Mucosa of rectum (tissue), 2 donors: ENCODE results near the gene ATP6AP2.
"Not testable (repeated sequence)": the region's sequence is repeated elsewhere in the genome, so short reads cannot be mapped to it uniquely, and the experiment has no call there.

ENCODE experiments used
- H3K27ac ChIP-seq, 2 donors: one replicate each; pipeline ENCODE4 v1.7.0; 2013; ENCODE audit warnings: inconsistent platforms in 2 of 2, low read depth in 2 of 2, low read length in 2 of 2
- H3K27me3 ChIP-seq, 2 donors: one replicate each; pipeline ENCODE4 v1.7.0; 2013; ENCODE audit warnings: low read length in 2 of 2; ENCODE audit not compliant: control insufficient read depth in 2 of 2, insufficient read depth in 2 of 2
- H3K36me3 ChIP-seq, 2 donors: one replicate each; pipeline ENCODE4 v1.7.0; 2013; ENCODE audit warnings: low read length in 2 of 2; ENCODE audit not compliant: control insufficient read depth in 2 of 2, insufficient read depth in 2 of 2
- H3K4me1 ChIP-seq, 2 donors: one replicate each; pipeline ENCODE4 v1.7.0; 2013; ENCODE audit warnings: low read length in 2 of 2, mild to moderate bottlenecking in 1 of 2; ENCODE audit not compliant: control insufficient read depth in 2 of 2, insufficient read depth in 2 of 2
- H3K4me3 ChIP-seq, 2 donors: one replicate each; pipeline ENCODE4 v1.7.0; 2013; ENCODE audit warnings: low read length in 2 of 2
- H3K9ac ChIP-seq, 2 donors: one replicate each; pipeline ENCODE4 v1.7.0; 2013; ENCODE audit warnings: low read length in 2 of 2, low read depth in 1 of 2, mild to moderate bottlenecking in 1 of 2
- H3K9me3 ChIP-seq, 2 donors: one replicate each; pipeline ENCODE4 v1.7.0; 2013; ENCODE audit warnings: low read length in 2 of 2; ENCODE audit not compliant: control insufficient read depth in 2 of 2
- donor health status: healthy.
- donor health status: Normal muscosa, but diverticular disease.

ATP6AP2 gene

DNA sequence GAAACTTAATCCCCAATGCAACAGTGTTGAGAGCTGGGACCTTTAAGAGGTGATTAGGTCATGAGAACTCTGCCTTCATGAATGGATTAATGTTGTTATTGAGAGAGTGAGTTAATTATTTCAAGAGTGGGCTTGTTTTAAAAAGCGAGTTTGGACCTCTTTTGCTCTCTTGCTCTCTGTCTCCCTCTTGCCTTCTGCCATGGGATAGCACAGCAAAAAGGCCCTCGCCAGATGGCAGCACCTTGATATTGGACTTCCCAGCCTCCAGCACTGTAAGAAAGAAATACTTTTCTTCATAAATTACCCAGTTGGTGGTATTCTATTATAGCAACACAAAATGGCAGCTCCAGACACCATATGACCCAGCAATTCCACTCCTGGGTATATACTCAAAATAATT is 7.0 kb upstream of the ATP6AP2 start:
- Histone ChIP-seq H3K27ac (no peak overlapping the region), H3K4me1 (no peaks in the 10 kb centered on the region), H3K4me3 (no peak overlapping the region), H3K9me3 (no peaks in the 10 kb centered on the region), H3K36me3 (no peaks in the 10 kb centered on the region), H3K9ac (no peak overlapping the region), H3K27me3 (peaks cover 3 to 9% of the 10 kb centered on the region in 2 donors)

DNA sequence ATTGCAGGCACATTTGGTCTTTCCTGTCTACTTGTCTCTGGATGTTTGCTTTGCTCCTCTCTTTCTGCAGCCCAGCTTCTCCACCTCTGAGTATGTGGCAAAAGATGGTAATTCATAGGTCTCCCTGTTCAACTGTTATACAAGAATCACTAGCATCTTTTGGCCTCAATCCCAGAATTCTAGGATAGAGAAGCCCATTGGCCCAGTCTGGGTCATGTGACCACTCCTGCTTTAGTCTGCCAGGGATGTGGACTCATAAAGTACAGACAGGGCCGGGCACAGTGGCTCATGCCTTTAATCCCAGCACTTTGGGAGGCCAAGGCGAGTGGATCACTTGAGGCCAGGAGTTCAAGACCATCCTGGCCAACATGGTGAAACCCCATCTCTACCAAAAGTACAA is 5.4 kb upstream of the ATP6AP2 start:
- H3K4me3 ChIP-seq, H3K4me1 ChIP-seq, H3K9ac ChIP-seq, H3K27me3 ChIP-seq, H3K36me3 ChIP-seq, H3K9me3 ChIP-seq, H3K27ac ChIP-seq: not testable (repeated sequence)

DNA sequence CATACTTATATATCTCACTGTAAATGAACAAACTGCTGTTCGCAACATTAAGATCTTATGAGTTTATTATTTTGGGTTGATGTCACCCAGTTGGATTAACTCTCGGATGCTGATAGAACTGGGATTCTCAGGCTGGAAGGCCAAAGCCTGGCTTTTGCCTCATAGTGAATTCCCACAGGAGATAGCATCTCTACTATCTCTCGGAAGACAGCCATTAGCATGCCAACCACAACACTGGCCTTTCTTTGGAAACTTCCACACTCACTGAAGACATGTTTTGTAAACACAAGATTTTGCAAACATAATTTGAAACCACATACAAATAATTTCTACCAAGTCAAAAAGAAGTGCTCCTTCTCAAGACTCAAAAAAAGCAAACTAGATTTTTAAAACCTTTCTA is 4.5 kb upstream of the ATP6AP2 start:
- Histone ChIP-seq H3K36me3 (no peaks in the 10 kb centered on the region), H3K9ac (no peak overlapping the region), H3K9me3 (no peaks in the 10 kb centered on the region), H3K27ac (no peak overlapping the region), H3K27me3 (peaks cover 3% of the 10 kb centered on the region in 2 donors), H3K4me1 (peaks cover 2 to 3% of the 10 kb centered on the region in 2 donors), H3K4me3 (no peak overlapping the region)

DNA sequence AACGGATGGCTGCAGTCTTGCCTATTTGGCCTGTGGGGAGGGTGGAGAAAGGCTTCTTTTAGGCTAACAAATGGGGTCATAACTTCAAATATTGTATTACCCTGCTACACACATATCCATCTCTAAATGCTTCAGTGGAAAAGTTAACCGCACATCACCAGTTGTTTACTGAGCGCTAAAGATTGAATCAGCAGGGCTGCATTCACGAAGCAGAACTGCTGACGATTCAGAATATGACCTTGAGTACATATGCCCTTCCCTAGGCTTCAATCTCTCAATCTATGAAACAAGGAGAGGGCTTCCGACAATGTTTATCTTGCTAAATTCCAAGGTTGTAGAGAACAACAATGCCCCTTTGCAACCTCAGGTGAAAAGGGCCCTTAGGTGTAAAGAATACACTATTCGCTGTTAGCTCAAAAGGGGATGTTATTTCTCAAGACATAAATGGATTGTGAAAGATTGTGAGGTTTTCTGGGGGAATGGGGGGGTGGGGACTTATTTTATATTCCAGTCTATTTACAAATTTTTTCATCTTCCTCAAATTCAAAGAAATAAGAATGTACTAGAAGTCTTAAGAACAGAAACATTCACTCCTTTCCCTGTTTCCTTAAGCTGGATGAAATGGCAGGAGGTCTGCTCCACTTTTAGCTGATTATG is 2.6 kb upstream of the ATP6AP2 start:
- H3K4me3 ChIP-seq = no peak overlapping the region
- H3K36me3 ChIP-seq = no peaks in the 10 kb centered on the region
- no peak overlapping the region for H3K9ac ChIP-seq
- peaks cover 7% of the 10 kb centered on the region in 2 donors for H3K4me1 ChIP-seq
- H3K9me3 ChIP-seq = no peaks in the 10 kb centered on the region
- H3K27me3 ChIP-seq = peaks cover 0 to 5% of the 10 kb centered on the region in 2 donors
- H3K27ac ChIP-seq = no peak overlapping the region

DNA sequence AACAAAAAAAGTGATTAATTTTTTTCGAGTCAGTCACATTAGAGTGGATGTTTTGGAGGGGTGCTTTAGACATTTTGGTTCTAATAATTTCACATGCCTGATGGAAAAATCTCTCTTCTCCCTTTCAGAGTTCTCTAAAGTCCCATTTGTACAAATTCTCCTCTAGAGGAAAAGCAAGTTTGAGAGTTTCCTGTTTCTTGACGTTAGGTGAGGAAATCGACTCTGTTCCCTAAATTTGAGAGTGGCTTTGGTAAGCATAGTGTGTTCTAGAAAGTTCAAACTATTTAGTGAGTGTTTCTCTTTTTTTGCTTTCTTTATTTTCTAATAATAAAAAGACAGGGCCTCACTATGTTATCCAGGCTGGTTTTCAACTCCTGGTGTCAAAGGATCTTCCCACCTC is 1.6 kb upstream of the ATP6AP2 start:
- Histone ChIP-seq H3K4me1 (peaks cover 7% of the 10 kb centered on the region in 2 donors), H3K4me3 (no peak overlapping the region), H3K27me3 (peaks cover 0 to 5% of the 10 kb centered on the region in 2 donors), H3K9me3 (no peaks in the 10 kb centered on the region), H3K27ac (no peak overlapping the region), H3K36me3 (no peaks in the 10 kb centered on the region), H3K9ac (no peak overlapping the region)

DNA sequence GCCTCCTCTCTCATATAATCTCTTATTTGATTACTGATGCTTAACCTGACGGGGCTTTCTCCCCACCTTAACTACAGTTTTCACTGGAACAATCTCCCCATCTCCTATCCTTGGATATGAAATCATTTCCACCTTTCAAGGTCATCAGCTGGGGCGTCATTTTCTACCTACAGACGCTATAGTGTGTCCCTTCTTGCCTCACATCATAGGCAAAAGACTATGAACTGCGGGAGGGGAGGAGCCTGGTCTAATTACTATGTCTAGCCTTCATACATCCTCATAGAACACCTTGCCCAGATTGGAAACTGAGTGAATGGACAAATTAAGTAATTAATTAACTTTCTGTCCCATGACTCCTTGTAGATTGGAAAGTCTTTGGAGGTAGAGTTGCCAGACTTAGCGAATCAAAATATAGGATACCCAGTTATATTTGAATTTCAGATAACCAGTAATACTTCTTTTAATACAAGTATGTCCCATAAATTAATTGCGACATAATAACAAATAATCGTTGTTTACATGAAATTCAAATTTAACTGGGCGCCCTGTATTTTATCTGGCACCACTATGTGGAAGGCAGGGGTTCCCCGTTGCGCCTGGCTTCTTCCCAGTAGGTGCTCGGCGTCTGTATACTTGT is 752 bp upstream of the ATP6AP2 start:
- peak overlapping the region; percentile 88 to 97 for H3K4me3 ChIP-seq
- peak overlapping the region; percentile 79 to 86 for H3K27ac ChIP-seq
- no peaks in the 10 kb centered on the region for H3K36me3 ChIP-seq
- peaks cover 0 to 5% of the 10 kb centered on the region in 2 donors for H3K27me3 ChIP-seq
- H3K9me3 ChIP-seq = no peaks in the 10 kb centered on the region
- H3K9ac ChIP-seq = peak overlapping the region; percentile 74
- peaks cover 7% of the 10 kb centered on the region in 2 donors for H3K4me1 ChIP-seq

DNA sequence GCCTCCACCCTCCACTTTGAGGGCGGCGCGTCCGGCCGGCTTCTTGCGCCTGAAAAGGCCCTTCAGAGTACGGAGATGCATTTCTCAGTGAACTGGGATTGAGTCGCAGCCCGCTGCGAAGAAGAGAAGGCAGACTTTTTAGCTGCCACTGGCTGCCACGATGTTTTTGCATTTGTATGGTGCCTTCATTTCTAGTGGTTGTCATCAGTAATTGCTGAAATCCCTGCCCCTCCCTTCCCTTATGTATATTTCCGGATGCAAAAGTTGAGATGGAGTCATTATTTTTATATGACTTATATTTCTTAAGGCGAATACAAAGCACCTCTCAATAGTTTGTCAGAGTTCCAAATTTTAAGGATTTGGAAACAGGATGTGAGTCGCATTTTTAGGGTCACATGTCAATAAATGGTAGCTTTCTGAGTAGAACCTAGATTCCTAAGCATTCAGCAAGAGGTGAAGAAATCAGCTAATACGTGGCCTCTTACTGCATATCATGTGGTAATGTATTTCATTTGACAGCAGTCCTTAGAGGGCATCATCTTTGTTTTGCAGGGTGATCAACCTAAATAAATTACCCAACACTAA is 658 bp downstream of the ATP6AP2 start:
- Histone ChIP-seq H3K27ac (peak overlapping the region; percentile 83 to 86), H3K4me1 (peaks cover 7% of the 10 kb centered on the region in 2 donors), H3K9ac (peak overlapping the region; percentile 49 to 74), H3K4me3 (peak overlapping the region; percentile 88 to 97), H3K27me3 (peaks cover 5 to 9% of the 10 kb centered on the region in 2 donors), H3K9me3 (no peaks in the 10 kb centered on the region), H3K36me3 (no peaks in the 10 kb centered on the region)

DNA sequence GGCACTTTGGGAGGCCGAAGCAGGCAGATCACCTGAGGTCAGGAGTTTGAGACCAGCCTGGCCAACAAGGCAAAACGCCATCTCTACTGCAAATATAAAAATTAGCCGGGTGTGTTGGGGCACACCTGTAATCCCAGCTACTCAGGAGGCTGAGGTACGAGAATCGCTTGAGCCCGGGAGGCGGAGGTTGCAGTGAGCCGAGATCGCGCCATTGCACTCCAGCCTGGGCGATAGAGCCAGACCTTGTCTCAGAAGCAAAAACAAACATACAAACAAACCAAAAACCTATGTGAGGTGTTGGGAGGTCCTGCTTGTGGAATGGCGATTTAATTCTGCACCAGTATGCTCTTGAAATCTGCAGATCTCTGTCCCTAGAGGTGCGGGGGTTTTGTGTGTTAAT is 1.4 kb downstream of the ATP6AP2 start:
- H3K9ac ChIP-seq, H3K27me3 ChIP-seq, H3K9me3 ChIP-seq, H3K4me1 ChIP-seq, H3K27ac ChIP-seq, H3K4me3 ChIP-seq, H3K36me3 ChIP-seq: not testable (repeated sequence)

DNA sequence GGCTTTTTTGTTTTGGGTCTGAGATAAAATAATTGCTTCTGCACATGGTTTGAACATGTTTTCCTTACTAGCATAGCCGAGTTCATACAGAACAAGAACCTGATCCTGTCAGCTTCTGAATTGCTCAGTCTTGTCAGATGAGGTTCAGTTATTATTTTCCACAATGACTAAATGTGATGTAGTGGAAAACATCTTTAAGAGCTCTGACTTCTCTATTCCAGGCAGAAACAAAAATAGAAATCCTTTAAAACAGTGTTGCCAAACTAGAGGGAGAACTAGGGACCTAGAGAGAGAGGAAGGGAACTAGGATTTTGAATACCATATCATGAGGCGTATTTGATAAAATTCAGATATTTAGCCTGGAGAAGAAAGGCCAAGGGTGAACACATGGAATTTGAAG is 2.0 kb downstream of the ATP6AP2 start:
- peaks cover 7% of the 10 kb centered on the region in 2 donors for H3K4me1 ChIP-seq
- no peaks in the 10 kb centered on the region for H3K9me3 ChIP-seq
- H3K36me3 ChIP-seq = no peaks in the 10 kb centered on the region
- H3K4me3 ChIP-seq = no peak overlapping the region
- no peak overlapping the region for H3K9ac ChIP-seq
- peaks cover 7% of the 10 kb centered on the region in 2 donors for H3K27me3 ChIP-seq
- no peak overlapping the region for H3K27ac ChIP-seq

DNA sequence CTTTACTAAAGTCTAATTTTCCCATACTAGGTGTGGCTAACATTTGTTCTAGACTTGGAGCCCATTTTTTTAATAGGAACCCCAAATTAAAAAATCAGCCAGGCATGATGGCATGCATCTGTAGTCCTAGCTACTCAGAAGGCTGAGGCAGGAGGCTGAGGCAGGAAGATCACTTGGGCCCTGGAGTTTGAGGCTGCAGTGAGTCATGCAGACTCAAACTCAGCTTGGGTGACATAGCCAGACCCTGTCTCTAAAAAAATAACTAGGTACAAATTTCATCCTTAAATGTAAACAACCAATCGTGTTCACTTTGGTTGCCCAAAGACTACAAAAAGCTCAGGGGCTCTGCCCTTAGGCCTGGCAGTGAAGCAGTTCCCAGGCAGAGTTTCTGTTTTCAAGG is 6.9 kb downstream of the ATP6AP2 start:
- H3K9me3 ChIP-seq, H3K9ac ChIP-seq, H3K4me3 ChIP-seq, H3K27ac ChIP-seq, H3K4me1 ChIP-seq, H3K36me3 ChIP-seq: not testable (repeated sequence)
- peaks cover 5 to 13% of the 10 kb centered on the region in 2 donors for H3K27me3 ChIP-seq
